GM12878 (cell line): ENCODE data around the gene NAA10. TPM values are rescaled to one million over a fixed set of nuclear protein-coding genes. Genes with fewer than 3 reads are reported as not detected.

Experiments used
- ATAC-seq: fragments of 200-7000 bp; cut with Tn5 transposase; 3 replicates; pipeline ENCODE4 v1.9.1; 2020; ENCODE audit warnings: mild to moderate bottlenecking, moderate library complexity
- BruUV-seq: library from RNA; stranded (reverse); fragments of 400-500 nt; replicated peaks from 2 replicates; lab custom pipeline; 2021; lab: Mats Ljungman, UMichigan
- CTCF ChIA-PET: fragments of 300-600 bp; sonication (Branson Sonifier 250); formaldehyde crosslinking; extraction: SDS; loops from one replicate; lab custom pipeline; 2021; ENCODE audit warnings: inconsistent platforms; lab: Yijun Ruan, JAX
- POLR2A ChIA-PET: fragments of 350-600 bp; formaldehyde crosslinking; extraction: SDS; loops from one replicate; lab custom pipeline; 2021; ENCODE audit warnings: inconsistent platforms; lab: Charles Lee
- RAD21 ChIA-PET: fragments of 300-600 bp; sonication (Branson Sonifier 250); formaldehyde crosslinking; loops from one replicate; lab custom pipeline; 2023; ENCODE audit warnings: antibody characterized with exemption; ENCODE audit not compliant: unreplicated experiment; lab: Charles Lee
- SMC1A ChIA-PET: fragments of 300-600 bp; sonication (Branson Sonifier 250); formaldehyde crosslinking; loops from one replicate; lab custom pipeline; 2023; ENCODE audit not compliant: unreplicated experiment, uncharacterized antibody; lab: Charles Lee
- DNase-seq: peaks from one replicate; pipeline ENCODE4 v3.0.0-alpha.2; 2011; ENCODE audit warnings: low read depth, low spot score
- FAIRE-seq: peaks from 3 replicates; lab custom pipeline; 2011; peaks lifted over from hg19 to GRCh38; lab: Jason Lieb, UNC
- H2AFZ ChIP-seq: 2 replicates; pipeline ENCODE4 v1.6.0; 2011; ENCODE audit warnings: low read depth, low read length, control low read depth; ENCODE audit not compliant: control insufficient read depth
- H3K27ac ChIP-seq: 2 replicates; pipeline ENCODE4 v1.5.1; 2011; ENCODE audit warnings: control low read depth; ENCODE audit not compliant: control insufficient read depth, insufficient read depth
- H3K27me3 ChIP-seq, 2 experiments: replicated peaks in 1 of 2; 2 replicates each; pipeline versions ENCODE4 v1.6.0 to v1.6.1; 2011; ENCODE audit warnings: low read length in 1 of 2; ENCODE audit not compliant: control insufficient read depth in 2 of 2, insufficient read depth in 2 of 2
- H3K36me3 ChIP-seq, 2 experiments: 2 replicates each; pipeline ENCODE4 v1.5.1; 2011; ENCODE audit warnings: low read length in 1 of 2; ENCODE audit not compliant: control insufficient read depth in 2 of 2, insufficient read depth in 2 of 2
- H3K4me1 ChIP-seq: 2 replicates; pipeline ENCODE4 v1.6.1; 2011; ENCODE audit warnings: mild to moderate bottlenecking, low read length, moderate library complexity, mixed read lengths; ENCODE audit not compliant: control insufficient read depth, insufficient read depth
- H3K4me2 ChIP-seq: 2 replicates; pipeline ENCODE4 v1.6.0; 2011; ENCODE audit warnings: control low read depth; ENCODE audit not compliant: control insufficient read depth, insufficient read depth
- H3K4me3 ChIP-seq: fragments of 200-600 bp; sonication (generic); 2 replicates; pipeline ENCODE4 v1.5.1; 2016
- H3K79me2 ChIP-seq: 2 replicates; pipeline ENCODE4 v1.6.0; 2011; ENCODE audit warnings: low read length; ENCODE audit not compliant: control insufficient read depth, insufficient read depth
- H3K9ac ChIP-seq: 2 replicates; pipeline ENCODE4 v1.8.0; 2011; ENCODE audit warnings: low read length, control low read depth, mixed read lengths; ENCODE audit not compliant: control insufficient read depth, insufficient read depth
- H3K9me3 ChIP-seq: replicated peaks from 3 replicates; pipeline ENCODE4 v1.5.1; 2011; ENCODE audit warnings: mild to moderate bottlenecking, low read length; ENCODE audit not compliant: control insufficient read depth, insufficient read depth
- H4K20me1 ChIP-seq: 2 replicates; pipeline ENCODE4 v1.6.0; 2011; ENCODE audit not compliant: control insufficient read depth, insufficient read depth
- CBFB ChIP-seq: IDR thresholded peaks from 2 replicates; pipeline ENCODE4 v1.6.1; 2016; ENCODE audit warnings: antibody characterized with exemption, low read depth
- EZH2 ChIP-seq: IDR thresholded peaks from 2 replicates; pipeline ENCODE4 v1.6.1; 2012; ENCODE audit warnings: low read depth, mild to moderate bottlenecking, control low read depth, inconsistent platforms, low read length, borderline replicate concordance; ENCODE audit not compliant: control insufficient read depth
- HCFC1 ChIP-seq: fragments of 150-350 bp; IDR thresholded peaks from 2 replicates; pipeline ENCODE4 v1.6.1; 2014; ENCODE audit warnings: low read length
- KDM1A ChIP-seq: fragments of 200-600 bp; sonication (generic); IDR thresholded peaks from 2 replicates; pipeline ENCODE4 v1.6.1; 2016; ENCODE audit warnings: borderline replicate concordance
- NBN ChIP-seq: fragments of 450-650 bp; IDR thresholded peaks from 2 replicates; pipeline ENCODE4 v1.6.1; 2016
- NR2C2 ChIP-seq: IDR thresholded peaks from 2 replicates; pipeline ENCODE4 v1.6.1; 2011; ENCODE audit warnings: borderline replicate concordance, low read depth; ENCODE audit not compliant: control insufficient read depth, insufficient read length
- NRF1 ChIP-seq: conservative IDR thresholded peaks from 2 replicates; pipeline ENCODE4 v1.6.1; 2011; ENCODE audit warnings: mild to moderate bottlenecking, low read depth, low read length, improper control_type of control experiment
- SREBF1 ChIP-seq: IDR thresholded peaks from 2 replicates; pipeline ENCODE4 v1.6.1; 2012; ENCODE audit warnings: mild to moderate bottlenecking, low read length
- TBL1XR1 ChIP-seq: IDR thresholded peaks from 2 replicates; pipeline ENCODE4 v1.6.1; 2012; ENCODE audit warnings: low read depth, low read length, improper control_type of control experiment
- WGBS: methylation state at CpG from one replicate; pipeline ENCODE4 v1.1.6; 2016; ENCODE audit warnings: low lambda C conversion rate; ENCODE audit not compliant: insufficient replicate concordance, insufficient coverage; ENCODE audit errors: missing lambda C conversion rate; 5-methylcytosine and 5-hydroxymethylcytosine counted together
- in situ Hi-C: fragments of 300-500 bp; cut with MboI; formaldehyde crosslinking; loops from 9 replicates; pipeline ENCODE4 v1.14.3; 2018; ENCODE audit warnings: mixed read lengths
- intact Hi-C: fragments of 100-400 bp; cut with micrococcal nuclease; formaldehyde crosslinking; loops from one replicate; pipeline ENCODE4 v1.14.2; 2022; ENCODE audit not compliant: unreplicated experiment
- polyA plus RNA-seq, 11 experiments: library from polyadenylated mRNA; depleted of rRNA in 4 of 11; unstranded in 6 of 11; stranded (reverse) in 5 of 11; fragments of >200 nt; fragmentation: Nextera tagmentation in 4 of 11; fragmentation: Illumina TruSeq in 1 of 11; extraction: Ambion mirVana in 4 of 11; extraction: Trizol in 1 of 11; gene quantifications; 1 replicate in 1 of 11; 2 replicates in 10 of 11; pipeline versions ENCODE4 v1.2.1 to v1.2.3, GENCODE V29; 2011 to 2016; ENCODE audit warnings: inconsistent platforms in 2 of 11, missing spikeins in 2 of 11, low read depth in 1 of 11
- total RNA-seq, 4 experiments: library from RNA; depleted of rRNA in 3 of 4; stranded (reverse); fragments of >200 nt in 3 of 4; fragmentation: Illumina TruSeq in 1 of 4; extraction: Trizol in 1 of 4; gene quantifications; 2 replicates each; pipeline versions ENCODE4 v1.2.1 to v1.2.3, GENCODE V29; 2013 to 2021
- TF ChIP-seq, protein P1 (sequence below), 3 experiments: IDR thresholded peaks in 2 of 3; conservative IDR thresholded peaks in 1 of 3; 2 replicates each; pipeline ENCODE4 v1.5.1; 2011; ENCODE audit warnings: low read depth in 3 of 3, low read length in 3 of 3, mild to moderate bottlenecking in 3 of 3, control low read depth in 2 of 3, moderate library complexity in 2 of 3, inconsistent platforms in 1 of 3, mixed read lengths in 1 of 3; ENCODE audit not compliant: control insufficient read depth in 2 of 3, insufficient read depth in 1 of 3; ENCODE audit errors: extremely low read depth in 1 of 3
- TF ChIP-seq, protein P2 (sequence below): fragments of 150-350 bp; IDR thresholded peaks from 2 replicates; pipeline ENCODE4 v1.6.1; 2014; ENCODE audit warnings: mild to moderate bottlenecking, low read depth, low read length
- TF ChIP-seq, protein P3 (sequence below): IDR thresholded peaks from 2 replicates; pipeline ENCODE4 v1.6.1; 2012; ENCODE audit warnings: low read depth, low read length, improper control_type of control experiment

Gene NAA10
- total and polyA plus RNA-seq, 10 of the 15 experiments (the other 5 are each of a cell fraction or from before 2014, with no cell fraction given) = 7.9 to 212 (median 98.9) TPM

DNA sequence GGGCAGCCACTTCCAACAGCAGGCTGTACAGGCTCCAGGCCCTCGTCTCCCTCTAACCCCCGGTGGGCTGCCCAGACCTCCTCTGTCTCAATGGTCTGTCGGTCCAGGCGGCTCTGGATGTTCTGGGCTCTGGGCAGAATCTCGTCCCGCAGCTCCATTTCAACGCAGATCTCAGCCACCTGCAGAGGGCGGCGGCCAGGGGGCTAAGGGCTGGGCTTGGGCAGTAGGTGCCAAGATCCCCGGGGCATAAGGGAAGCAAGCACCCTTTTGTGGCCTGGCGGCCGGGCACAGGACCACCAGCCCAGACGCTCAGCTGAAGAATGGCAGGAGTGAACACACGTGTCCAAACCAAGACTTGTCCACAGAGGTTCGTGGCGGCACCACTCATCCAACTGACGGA is 21.1 kb downstream of the NAA10 start:
- no TSS peak for BruUV-seq
- RAD21 ChIA-PET = no interaction called here
- no peak for FAIRE-seq

More for the DNA sequence above, 21.1 kb downstream of the NAA10 start:
- no peaks in the 10 kb centered on the region for H4K20me1 ChIP-seq
- no peak overlapping the region for H3K9ac ChIP-seq
- intact Hi-C loops = no loop called here
- H3K79me2 ChIP-seq = no peaks in the 10 kb centered on the region
- ChIA-PET CTCF (no interaction called here), SMC1A (interaction anchor here (0.6 kb wide), 1 partner anchor 18 kb away, joined by 4 read pairs; no protein-coding TSS in a partner anchor), POLR2A (no interaction called here)
- no peaks in the 10 kb centered on the region for H3K27me3 ChIP-seq
- no peak for DNase-seq
- in situ Hi-C loops = no loop called here
- no peak overlapping the region for H2AFZ ChIP-seq
- H3K4me3 ChIP-seq = no peak overlapping the region
- H3K36me3 ChIP-seq = peaks cover 0 to 3% of the 10 kb centered on the region in 2 experiments; a peak in 2 of 4 replicates
- H3K4me1 ChIP-seq = no peaks in the 10 kb centered on the region
- no peak for ATAC-seq
- WGBS = 88% methylated on average over 15 of the region's 17 CpGs
- no peaks in the 10 kb centered on the region for H3K9me3 ChIP-seq
- H3K27ac ChIP-seq = no peak overlapping the region
- TF ChIP-seq NBN (no peak), TBL1XR1 (no peak), CBFB (no peak), NR2C2 (no peak), NRF1 (no peak), SREBF1 (no peak), KDM1A (no peak), HCFC1 (no peak), EZH2 (no peak)
- TF ChIP-seq, protein P1, sequence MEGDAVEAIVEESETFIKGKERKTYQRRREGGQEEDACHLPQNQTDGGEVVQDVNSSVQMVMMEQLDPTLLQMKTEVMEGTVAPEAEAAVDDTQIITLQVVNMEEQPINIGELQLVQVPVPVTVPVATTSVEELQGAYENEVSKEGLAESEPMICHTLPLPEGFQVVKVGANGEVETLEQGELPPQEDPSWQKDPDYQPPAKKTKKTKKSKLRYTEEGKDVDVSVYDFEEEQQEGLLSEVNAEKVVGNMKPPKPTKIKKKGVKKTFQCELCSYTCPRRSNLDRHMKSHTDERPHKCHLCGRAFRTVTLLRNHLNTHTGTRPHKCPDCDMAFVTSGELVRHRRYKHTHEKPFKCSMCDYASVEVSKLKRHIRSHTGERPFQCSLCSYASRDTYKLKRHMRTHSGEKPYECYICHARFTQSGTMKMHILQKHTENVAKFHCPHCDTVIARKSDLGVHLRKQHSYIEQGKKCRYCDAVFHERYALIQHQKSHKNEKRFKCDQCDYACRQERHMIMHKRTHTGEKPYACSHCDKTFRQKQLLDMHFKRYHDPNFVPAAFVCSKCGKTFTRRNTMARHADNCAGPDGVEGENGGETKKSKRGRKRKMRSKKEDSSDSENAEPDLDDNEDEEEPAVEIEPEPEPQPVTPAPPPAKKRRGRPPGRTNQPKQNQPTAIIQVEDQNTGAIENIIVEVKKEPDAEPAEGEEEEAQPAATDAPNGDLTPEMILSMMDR (IDR thresholded peaks at IDR 0.05 in 2 of 3, conservative IDR thresholded peaks at IDR 0.05 in 1 of 3; ENCODE audit: control insufficient read depth in 2 of 3, extremely low read depth in 1 of 3, insufficient read depth in 1 of 3, low read depth in 3 of 3, low read length in 3 of 3) = no peak
- TF ChIP-seq, protein P2, sequence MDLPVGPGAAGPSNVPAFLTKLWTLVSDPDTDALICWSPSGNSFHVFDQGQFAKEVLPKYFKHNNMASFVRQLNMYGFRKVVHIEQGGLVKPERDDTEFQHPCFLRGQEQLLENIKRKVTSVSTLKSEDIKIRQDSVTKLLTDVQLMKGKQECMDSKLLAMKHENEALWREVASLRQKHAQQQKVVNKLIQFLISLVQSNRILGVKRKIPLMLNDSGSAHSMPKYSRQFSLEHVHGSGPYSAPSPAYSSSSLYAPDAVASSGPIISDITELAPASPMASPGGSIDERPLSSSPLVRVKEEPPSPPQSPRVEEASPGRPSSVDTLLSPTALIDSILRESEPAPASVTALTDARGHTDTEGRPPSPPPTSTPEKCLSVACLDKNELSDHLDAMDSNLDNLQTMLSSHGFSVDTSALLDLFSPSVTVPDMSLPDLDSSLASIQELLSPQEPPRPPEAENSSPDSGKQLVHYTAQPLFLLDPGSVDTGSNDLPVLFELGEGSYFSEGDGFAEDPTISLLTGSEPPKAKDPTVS = no peak
- TF ChIP-seq, protein P3, sequence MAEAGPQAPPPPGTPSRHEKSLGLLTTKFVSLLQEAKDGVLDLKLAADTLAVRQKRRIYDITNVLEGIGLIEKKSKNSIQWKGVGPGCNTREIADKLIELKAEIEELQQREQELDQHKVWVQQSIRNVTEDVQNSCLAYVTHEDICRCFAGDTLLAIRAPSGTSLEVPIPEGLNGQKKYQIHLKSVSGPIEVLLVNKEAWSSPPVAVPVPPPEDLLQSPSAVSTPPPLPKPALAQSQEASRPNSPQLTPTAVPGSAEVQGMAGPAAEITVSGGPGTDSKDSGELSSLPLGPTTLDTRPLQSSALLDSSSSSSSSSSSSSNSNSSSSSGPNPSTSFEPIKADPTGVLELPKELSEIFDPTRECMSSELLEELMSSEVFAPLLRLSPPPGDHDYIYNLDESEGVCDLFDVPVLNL = no peak
- no peak overlapping the region for H3K4me2 ChIP-seq
